GM19025 (cell line): ENCODE measurements around the gene USP34.
A peak's percentile ranks its signal among the peaks of the same experiment; 100 is the strongest.
"Not testable (repeated sequence)": the region's sequence is repeated elsewhere in the genome, so short reads cannot be mapped to it uniquely, and the experiment has no call there.

Experiments used
- ATAC-seq: cut with Tn5 transposase; IDR thresholded peaks from one replicate; pipeline ENCODE4 v1.9.1; 2021; ENCODE audit warnings: mild to moderate bottlenecking, low read depth, moderate library complexity; ENCODE audit not compliant: unreplicated experiment

USP34 gene

DNA sequence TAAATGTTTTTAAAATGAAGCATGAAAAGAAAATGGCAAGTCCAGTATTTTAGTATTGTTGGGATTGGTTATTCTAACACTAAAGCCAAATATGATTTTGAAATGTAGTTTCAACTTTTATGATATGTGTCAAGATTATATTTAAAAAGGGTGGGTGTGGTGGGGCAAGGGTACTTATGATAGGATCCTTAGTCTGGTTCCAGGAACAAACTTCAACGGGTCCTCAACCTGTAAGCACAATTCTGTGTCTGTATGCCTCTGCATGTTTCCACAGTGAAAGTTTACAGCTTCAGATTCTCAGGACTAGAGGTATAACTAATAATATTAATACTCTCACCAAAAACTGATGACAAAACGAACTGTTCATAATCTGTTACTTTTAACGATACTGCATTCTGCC lies 5.8 kb downstream of the USP34 start:
- no peak for ATAC-seq

DNA sequence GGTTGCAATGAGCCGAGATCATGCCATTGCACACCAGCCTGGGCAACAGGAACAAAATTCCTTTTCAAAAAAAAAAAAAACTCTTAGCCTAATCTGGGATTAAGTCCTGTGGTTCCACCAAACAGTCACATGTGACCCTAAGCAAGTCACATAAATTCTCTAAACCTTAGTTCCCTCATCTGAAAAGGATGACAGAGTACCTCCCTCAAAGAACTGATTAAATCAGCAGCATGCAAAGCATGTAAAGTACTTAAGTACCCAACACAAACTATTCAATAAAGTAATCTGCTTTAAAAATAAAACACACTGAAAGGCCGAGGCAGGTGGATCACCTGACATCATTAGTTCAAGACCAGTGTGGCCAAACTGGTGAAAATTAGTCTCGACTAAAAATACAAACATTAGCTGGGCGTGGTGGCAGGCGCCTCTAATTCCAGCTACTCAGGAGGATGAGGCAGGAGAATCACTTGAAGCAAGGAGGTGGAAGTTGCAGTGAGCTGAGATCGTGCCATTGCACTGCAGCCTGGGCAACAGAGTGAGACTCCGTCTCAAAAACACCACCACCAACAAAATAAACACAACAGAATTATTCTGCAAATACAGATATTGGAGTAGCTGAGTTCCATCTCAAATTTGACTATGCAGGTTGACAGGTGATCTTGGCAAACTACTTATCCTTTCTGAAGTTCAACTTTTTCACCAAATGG lies 7.0 kb downstream of the USP34 start:
- peak; percentile 25 for ATAC-seq

DNA sequence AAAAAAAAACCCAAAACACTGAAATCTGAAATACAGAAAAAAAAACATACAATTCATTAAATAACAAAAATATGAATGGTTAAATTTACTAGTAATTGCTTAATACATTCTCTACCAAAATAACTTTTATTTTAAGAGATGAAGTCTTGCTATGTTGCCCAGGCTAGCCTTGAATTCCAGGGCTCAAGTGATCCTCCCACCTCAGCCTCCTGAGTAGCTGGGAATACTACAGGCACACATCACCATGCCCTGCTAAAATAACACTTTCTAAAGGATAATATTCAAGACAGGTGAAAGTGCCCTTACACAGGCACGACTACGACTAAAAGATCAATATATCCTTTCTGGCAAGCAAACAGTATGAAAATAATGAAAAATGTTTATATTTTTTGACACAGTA lies 9.5 kb downstream of the USP34 start:
- no peak for ATAC-seq

DNA sequence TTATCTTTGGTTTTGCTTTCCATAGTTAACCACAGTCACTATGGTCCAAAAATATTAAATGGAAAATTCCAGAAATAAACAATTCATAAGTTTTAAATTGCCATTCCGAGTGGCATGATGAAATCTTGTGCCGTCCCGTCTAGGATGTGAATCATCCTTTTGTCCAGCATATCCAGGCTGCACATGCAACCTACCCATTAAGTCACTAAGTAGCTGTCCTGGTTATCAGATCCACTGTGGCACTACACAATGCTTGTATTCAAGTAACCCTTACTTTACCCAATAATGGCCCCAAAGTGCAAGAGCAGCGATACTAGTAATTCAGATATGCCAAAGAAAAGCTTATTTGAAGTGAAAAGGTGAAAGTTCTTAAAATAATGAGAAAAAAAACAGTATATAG lies 10.7 kb downstream of the USP34 start:
- ATAC-seq = no peak

DNA sequence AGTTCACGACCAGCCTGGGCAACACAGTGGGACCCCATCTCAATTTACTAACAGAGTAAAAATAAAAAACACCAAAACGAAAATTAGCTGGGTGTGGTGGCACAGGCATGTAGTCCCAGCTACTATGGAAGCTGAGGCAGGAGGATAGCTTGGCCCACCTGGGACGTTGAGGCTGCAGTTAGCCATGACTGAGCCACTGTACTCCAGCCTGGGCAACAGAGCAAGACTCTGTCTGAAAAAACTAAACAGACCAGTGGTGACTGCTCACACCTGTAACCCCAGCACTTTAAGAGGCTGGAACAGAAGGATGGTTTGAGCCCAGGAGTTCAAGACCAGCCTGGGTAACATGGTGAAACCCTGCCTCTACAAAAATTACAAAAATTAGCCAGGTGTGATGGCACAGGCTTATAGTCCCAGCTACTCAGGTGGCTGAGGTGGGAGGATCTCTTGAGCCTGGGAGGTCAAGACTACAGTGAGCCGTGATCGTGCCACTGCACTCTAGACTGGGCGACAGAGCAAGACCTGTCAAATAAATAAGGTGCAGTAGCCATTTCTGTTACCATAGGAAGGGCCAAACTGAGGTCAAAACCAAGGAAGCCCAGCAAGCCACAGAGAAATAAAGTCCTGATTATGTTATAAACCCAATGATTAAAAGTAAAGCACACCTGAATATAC lies 14.0 kb downstream of the USP34 start:
- ATAC-seq = no peak

DNA sequence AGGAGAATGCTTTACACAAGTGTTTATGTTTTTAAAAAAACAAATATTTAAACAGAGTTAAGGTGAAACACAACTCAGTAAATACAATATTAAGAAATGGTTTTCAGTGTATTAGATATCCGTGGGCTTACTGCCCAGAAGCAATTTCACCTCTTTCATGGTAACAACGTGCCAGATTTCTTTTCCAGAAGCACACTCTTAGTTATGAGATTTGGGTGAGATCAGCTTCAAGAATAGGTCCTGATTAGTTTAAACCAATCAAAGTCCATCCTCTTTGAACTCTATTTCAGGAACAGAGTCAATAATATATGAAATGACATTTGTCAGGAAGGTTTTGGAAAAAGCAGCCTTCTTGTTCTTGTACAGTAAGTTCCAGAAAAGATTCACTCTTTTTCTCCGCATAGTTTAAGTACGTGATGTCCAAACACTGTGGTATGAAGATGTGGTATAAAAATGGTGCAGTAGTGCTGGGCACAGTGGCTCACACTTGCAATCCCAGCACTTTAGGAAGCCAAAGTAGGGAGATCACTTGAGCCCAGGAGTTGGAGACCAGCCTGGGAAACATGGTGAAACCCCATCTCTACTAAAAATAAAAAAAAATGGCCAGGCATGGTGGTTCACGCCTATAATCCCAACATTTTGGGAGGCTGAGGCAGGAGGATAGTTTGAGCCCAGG lies 14.7 kb downstream of the USP34 start:
- no peak for ATAC-seq

DNA sequence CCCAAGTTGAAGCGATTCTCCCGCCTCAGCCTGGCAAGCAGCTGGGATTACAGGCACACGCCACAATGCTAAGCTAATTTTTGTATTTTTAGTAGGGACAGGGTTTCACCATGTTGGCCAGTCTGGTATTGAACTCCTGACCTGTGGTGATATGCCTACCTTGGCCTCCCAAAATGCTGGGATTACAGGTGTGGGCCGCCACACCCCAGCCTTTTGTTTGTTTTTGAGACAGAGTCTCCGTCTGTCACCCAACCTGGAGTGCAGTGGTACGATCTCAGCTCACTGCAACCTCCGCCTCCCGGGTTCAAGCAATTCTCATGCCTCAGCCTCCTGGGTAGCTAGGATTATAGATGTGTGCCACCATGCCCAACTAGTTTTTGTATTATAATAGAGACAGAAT lies 15.9 kb downstream of the USP34 start:
- ATAC-seq = not testable (repeated sequence)

DNA sequence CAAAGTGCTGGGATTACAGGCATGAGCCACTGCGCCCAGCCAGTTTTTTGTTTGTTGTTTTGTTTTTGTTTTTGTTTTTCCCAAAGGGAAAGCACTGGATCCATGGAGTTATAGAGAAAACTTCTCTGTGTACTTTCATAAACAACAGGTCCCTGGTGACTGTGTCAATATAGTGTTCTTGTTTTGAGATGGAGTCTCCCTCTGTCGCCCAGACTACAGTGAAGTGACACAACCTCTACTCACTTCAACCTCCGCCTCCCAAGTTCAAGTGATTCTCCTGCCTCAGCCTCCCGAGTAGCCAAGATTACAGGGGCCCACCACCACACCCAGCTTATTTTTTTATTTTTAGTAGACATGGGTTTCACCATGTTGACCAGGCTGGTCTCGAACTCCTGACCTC lies 16.5 kb downstream of the USP34 start:
- ATAC-seq = no peak

DNA sequence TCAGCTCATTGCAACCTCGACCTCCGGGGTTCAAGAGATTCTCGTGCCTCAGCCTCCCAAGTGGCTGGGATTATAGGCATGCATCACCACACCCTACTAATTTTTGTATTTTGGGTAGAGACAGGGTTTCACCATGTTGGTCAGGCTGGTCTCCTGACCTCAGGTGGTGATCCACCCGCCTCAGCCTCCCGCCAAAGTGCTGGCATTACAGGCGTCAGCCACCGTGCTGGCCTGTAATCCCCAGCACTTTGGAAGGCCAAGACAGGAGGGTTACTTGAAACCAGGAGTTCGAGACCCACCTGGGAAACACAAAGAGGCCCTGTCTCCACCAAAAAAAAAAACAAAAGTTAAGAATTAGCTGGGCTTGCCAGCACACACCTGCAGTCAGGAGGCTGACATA lies 18.5 kb downstream of the USP34 start:
- no peak for ATAC-seq

DNA sequence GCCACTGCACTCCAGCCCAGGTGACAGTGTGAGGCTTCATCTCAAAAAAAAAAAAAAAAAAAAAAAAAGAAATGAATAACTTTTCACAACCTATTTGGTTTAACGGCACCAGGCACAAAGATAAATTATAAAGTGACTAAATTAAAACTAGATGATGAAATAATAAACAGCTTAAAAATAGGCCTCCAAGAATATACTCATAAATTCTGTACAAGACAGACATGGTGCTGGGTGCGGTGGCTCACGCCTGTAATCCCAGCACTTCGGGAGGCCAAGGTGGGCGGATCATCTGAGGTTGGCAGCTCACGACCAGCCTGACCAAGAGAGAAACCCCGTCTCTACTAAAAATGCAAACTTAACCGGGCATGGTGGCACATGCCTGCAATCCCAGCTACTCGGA lies 19.7 kb downstream of the USP34 start:
- no peak for ATAC-seq

DNA sequence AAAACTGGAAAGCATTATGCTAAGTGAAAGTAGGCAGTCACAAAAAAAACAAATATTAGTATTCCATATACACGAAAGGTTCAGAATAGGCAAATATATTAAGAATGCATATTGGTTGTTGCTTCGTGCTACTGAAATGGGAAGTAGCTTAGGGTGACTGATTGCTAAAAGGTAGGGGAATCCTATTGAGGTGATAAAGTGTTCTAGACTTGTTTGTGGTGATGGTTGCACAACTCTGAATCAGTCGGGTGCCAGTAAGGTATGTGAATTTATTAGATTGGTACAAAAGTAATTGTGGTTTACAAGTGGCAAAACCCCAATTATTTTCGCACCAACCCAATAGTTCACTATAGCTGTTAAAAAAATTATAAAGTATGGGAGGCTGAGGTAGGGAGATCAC lies 20.7 kb downstream of the USP34 start:
- ATAC-seq = peak; percentile 55

DNA sequence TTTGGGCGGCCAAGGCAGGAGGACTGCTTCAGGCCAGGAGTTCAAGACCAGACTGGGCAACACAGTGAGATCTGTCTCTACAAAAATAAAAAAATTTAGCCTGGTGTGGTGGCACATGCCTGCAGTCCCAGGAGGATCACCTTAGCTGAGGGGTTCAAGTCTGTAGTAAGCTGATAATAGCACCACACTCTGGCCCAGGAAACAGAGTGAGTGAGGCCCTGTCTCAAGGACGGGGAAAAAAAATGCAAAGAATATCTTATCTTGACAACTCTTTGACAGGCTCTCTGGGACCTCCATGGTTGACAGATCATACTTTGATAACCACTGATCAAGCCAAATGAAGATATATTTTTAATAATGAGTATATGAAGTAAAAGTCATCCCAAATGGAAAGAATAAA lies 22.7 kb downstream of the USP34 start:
- no peak for ATAC-seq

DNA sequence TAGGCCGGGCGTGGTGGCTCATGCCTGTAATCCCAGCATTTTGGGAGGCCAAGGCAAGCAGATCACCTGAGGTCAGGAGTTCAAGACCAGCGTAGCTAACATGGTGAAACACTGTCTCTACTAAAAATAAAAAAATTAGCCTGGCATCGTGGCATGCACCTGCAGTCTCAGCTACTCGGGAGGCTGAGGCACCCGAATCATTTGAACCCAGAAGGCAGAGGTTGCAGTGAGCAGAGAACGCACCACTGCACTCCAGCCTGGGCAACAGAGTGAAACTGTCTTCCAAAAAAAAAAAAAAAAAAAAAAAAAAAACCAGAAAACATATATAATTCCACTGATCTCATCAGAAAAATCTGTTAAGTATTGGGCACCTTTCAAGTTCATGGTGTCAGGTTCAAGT lies 23.9 kb downstream of the USP34 start:
- not testable (repeated sequence) for ATAC-seq

DNA sequence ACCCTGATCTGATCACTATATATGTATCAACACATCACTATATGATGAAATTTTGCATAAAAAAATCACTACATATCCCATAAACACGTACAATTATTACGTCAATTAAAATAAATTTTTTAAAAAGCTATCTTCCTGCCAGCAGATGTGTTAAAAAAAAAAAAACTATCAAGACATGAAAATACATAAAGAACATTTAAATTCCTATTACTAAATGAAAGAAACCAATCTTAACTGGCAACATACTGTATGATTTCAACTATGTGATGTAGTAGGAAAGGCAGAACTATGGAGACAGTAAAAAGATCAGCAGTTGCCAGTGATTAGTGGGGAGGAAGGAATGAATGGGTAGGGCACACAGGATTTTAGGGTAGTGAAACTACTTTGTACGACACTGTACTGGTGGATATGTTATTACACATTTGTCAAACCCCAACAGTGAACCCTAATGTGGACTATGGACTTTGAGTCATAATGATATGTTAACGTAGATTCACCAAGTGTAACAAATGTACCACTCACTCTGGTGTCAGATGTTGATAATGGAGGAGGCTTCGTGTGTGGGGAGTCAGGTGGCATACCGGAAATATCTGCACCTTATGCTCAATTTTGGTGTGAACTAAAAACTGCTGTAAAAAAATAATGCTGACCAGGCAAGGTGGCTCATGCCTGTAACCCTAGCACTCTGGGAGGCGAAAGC lies 27.4 kb downstream of the USP34 start:
- peak; percentile 89 for ATAC-seq

DNA sequence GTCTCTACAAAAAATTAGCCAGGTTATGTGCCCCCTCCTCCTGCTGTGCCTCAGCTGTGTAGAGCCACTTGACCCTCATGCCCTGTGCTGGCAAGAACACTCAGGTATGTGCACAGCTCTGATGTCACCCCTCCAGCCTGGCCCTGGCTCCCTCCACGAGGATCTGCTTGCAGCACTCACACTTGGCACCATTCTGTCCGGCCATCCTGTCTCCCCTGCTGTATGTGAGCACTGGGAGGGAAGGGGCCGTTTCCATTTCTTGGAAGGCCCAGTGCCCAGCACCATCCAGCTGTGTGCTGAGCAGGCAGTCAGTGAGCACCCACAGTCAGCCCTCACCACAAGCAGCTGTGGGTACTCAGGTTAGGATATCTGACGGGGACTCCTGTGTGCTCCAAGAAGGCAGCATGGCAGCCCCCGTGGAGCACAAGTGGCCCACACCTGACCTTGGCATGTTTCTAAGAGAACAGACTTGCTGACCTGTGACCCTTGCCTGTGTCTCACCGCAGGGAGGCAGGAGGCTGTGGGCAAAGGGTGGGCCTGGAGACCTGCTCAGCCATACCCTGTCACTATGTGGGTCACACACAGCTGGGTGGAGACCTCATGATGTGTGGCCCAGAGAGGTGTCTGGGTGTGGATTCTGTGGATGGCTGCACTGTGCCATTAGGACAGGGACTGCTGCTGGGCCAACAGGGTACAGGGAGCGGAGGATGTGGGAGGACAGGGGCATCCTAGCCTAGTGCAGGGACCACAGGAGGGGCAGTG lies 31.5 kb downstream of the USP34 start:
- no peak for ATAC-seq

DNA sequence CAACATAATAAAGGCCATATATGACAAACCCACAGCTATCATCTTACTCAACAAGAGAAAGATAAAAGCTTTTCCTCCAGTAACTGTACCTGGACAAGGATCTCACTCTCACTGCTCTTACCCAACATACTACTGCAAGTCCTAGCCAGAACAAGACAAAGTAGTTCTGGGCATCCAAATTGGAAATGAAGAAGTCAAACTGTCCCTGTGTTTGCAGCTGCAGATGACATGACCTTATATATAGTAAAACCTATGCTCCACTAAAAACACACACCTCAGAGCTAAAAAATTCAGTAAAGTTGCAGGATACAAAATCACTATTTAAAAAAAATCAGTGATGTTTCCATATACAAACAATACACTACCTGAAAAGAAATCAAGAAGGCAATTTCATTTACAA lies 32.2 kb downstream of the USP34 start:
- no peak for ATAC-seq

DNA sequence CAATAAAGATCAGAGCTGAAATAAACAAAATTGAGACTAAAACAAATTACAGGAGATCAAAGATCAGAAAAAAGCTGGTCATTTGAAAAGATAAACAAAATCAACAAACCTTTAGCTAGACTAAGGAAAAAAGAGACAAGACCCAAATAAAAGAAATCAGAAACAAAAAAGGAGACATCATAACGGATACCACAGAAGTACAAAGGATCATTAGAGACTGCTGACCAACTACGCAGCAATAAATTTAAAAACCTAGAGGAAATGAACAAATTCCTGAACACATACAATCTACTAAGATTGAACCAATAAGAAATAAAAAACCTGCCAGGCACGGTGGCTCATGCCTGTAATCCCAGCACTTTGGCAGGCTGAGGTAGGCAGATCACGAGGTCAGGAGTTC lies 33.7 kb downstream of the USP34 start:
- no peak for ATAC-seq

DNA sequence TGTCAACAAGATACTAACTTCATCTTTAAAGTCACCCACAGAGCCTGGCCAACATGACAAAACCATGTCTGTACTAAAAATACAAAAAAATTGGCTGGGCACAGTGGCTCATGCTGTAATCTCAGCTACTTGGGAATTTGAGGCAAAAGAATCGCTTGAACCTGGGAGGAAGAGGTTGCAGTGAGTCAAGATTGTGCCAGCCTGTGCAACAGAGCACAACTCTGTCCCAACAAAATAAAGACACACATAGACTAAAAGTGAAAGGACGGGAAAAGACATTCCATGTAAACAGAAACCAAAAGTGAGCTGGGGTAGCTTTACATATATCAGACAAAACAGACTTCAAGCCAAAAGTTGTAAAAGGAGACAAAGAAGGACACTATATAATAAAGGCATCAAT lies 34.8 kb downstream of the USP34 start:
- ATAC-seq = no peak

DNA sequence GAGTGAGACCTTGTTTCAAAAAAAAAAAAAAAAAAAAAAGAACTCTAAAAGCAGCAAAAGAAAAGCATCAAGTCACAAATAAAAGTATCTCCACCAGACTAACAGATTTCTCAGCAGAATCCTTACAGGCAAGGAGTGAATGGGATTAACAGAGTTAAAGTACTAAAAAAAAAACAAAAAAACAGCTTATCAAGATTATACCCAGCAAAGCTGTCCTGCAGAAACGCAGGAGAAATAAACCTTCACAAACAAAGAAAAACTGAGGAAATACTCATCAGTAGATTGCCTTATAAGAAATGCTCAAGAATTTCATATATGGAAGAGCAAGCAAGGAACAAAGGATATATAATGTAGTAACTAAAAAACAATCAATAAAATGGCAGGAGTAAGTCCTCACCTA lies 35.6 kb downstream of the USP34 start:
- ATAC-seq = no peak

DNA sequence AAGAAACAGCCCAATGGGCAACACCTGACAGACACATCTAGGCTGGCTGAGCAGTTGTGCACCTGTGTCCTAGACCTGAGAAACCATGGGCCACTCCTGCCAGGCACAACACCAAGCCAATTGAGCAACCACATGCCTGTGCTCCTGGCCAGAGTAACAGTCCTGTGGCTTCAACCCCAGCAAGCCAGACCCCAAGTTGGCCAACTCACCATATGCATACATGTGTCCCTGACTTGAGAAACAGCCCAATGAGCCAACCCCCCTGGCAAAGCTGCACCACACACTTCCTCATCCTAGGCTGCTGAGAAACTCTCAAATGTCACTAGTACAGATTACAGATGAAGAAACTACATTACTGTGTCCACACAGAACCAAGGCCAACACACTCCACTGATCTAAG lies 36.6 kb downstream of the USP34 start:
- no peak for ATAC-seq

DNA sequence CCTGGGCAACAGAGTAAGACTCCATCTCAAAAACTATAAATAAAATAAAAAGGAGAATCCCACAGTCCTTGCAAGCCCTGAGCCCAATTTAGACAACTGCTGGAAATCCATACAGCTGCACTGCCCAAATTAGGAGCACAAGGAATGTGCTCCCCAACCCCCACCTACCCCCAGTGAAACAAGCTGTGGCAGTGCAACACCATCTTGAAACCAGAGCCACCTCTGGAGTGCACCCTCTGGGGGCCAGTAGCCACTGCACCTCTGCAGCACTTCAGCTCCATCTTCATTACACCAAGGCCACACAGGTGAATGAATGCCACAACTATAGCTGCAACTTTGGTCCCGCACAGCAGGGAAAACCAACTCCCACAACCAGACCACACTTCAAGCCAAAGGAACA lies 37.3 kb downstream of the USP34 start:
- ATAC-seq = no peak
